Measurements from ENCODE around the gene C1orf74. TPM values are rescaled to one million over a fixed set of nuclear protein-coding genes. Genes with fewer than 3 reads are reported as not detected.

C1orf74 gene
- total and polyA plus RNA-seq, 4 donors, result 2.0 to 3.6 (median 2.5) TPM

- no peak for DNase-seq (ENCODE audit: low read depth in 4 of 6, low spot score in 6 of 6)
- Histone ChIP-seq H3K27me3 (ENCODE audit: control insufficient read depth, insufficient read depth, low read length) (no peaks in the 10 kb centered on the region), H3K4me1 (ENCODE audit: control insufficient read depth, insufficient read depth, low read length) (no peaks in the 10 kb centered on the region), H3K9me3 (ENCODE audit: control insufficient read depth, insufficient read depth, low read length) (no peaks in the 10 kb centered on the region), H3K4me3 (ENCODE audit: low read depth, low read length) (no peak overlapping the region), H3K36me3 (ENCODE audit: control insufficient read depth, insufficient read depth, low read length) (peaks cover 3% of the 10 kb centered on the region), H3K27ac (ENCODE audit: low read depth, low read length) (no peak overlapping the region)
- 90% methylated on average over 2 of the region's 2 CpGs for WGBS (ENCODE audit: insufficient coverage)
These were observed 8.7 kb downstream of the C1orf74 start for GRCh38 chr1:209775678-209776077.

- Histone ChIP-seq H3K36me3 (ENCODE audit: control insufficient read depth, insufficient read depth, low read length) (no peaks in the 10 kb centered on the region), H3K27me3 (ENCODE audit: control insufficient read depth, insufficient read depth, low read length) (no peaks in the 10 kb centered on the region), H3K9me3 (ENCODE audit: control insufficient read depth, insufficient read depth, low read length) (no peaks in the 10 kb centered on the region), H3K4me3 (ENCODE audit: low read depth, low read length) (no peak overlapping the region), H3K27ac (ENCODE audit: low read depth, low read length) (no peak overlapping the region), H3K4me1 (ENCODE audit: control insufficient read depth, insufficient read depth, low read length) (no peaks in the 10 kb centered on the region)
- whole genome bisulfite sequencing (ENCODE audit: insufficient coverage), result 92% methylated on average over 1 of the region's 1 CpG
- no peak for DNase-seq (ENCODE audit: low read depth in 4 of 6, low spot score in 6 of 6)
These were observed 9.8 kb downstream of the C1orf74 start for GRCh38 chr1:209774592-209774991.

- WGBS (ENCODE audit: insufficient coverage), result 73% methylated on average over 6 of the region's 6 CpGs
- Histone ChIP-seq H3K27me3 (ENCODE audit: control insufficient read depth, insufficient read depth, low read length) (no peaks in the 10 kb centered on the region), H3K9me3 (ENCODE audit: control insufficient read depth, insufficient read depth, low read length) (no peaks in the 10 kb centered on the region), H3K4me3 (ENCODE audit: low read depth, low read length) (no peak overlapping the region), H3K27ac (ENCODE audit: low read depth, low read length) (no peak overlapping the region), H3K36me3 (ENCODE audit: control insufficient read depth, insufficient read depth, low read length) (no peaks in the 10 kb centered on the region), H3K4me1 (ENCODE audit: control insufficient read depth, insufficient read depth, low read length) (no peaks in the 10 kb centered on the region)
- peak in 1 of 6 donors; percentile 60 for DNase-seq (ENCODE audit: low read depth in 4 of 6, low spot score in 6 of 6)
These were observed 12.2 kb downstream of the C1orf74 start for GRCh38 chr1:209772126-209772525.

GRCh38 chr1:209770636-209771415 is 13.5 kb downstream of the C1orf74 start:
- no peaks in the 10 kb centered on the region for H3K9me3 ChIP-seq (ENCODE audit: control insufficient read depth, insufficient read depth, low read length)
- H3K4me1 ChIP-seq (ENCODE audit: control insufficient read depth, insufficient read depth, low read length), result no peaks in the 10 kb centered on the region
- no peaks in the 10 kb centered on the region for H3K27me3 ChIP-seq (ENCODE audit: control insufficient read depth, insufficient read depth, low read length)
- no peak overlapping the region for H3K27ac ChIP-seq (ENCODE audit: low read depth, low read length)
- H3K36me3 ChIP-seq (ENCODE audit: control insufficient read depth, insufficient read depth, low read length), result no peaks in the 10 kb centered on the region
- no peak overlapping the region for H3K4me3 ChIP-seq (ENCODE audit: low read depth, low read length)
- DNase-seq (ENCODE audit: low read depth in 4 of 6, low spot score in 6 of 6), result no peak
- 92% methylated on average over 17 of the region's 17 CpGs for WGBS (ENCODE audit: insufficient coverage)

- H3K9me3 ChIP-seq (ENCODE audit: control insufficient read depth, insufficient read depth, low read length), result no peaks in the 10 kb centered on the region
These were observed 14.4 kb downstream of the C1orf74 start for GRCh38 chr1:209769971-209770370.

GRCh38 chr1:209769171-209769904 is 15.0 kb downstream of the C1orf74 start:
- Histone ChIP-seq H3K4me1 (ENCODE audit: control insufficient read depth, insufficient read depth, low read length) (no peaks in the 10 kb centered on the region), H3K9me3 (ENCODE audit: control insufficient read depth, insufficient read depth, low read length) (no peaks in the 10 kb centered on the region), H3K27ac (ENCODE audit: low read depth, low read length) (peak overlapping the region; percentile 33), H3K4me3 (ENCODE audit: low read depth, low read length) (no peak overlapping the region), H3K36me3 (ENCODE audit: control insufficient read depth, insufficient read depth, low read length) (no peaks in the 10 kb centered on the region), H3K27me3 (ENCODE audit: control insufficient read depth, insufficient read depth, low read length) (no peaks in the 10 kb centered on the region)
- 66% methylated on average over 7 of the region's 13 CpGs for WGBS (ENCODE audit: insufficient coverage)
- peak in 1 of 6 donors; percentile 69 for DNase-seq (ENCODE audit: low read depth in 4 of 6, low spot score in 6 of 6)

More at GRCh38 chr1:209769971-209770370, 14.4 kb downstream of the C1orf74 start:
- H3K27ac ChIP-seq (ENCODE audit: low read depth, low read length), result peak overlapping the region; percentile 30
- WGBS (ENCODE audit: insufficient coverage), result 100% methylated on average over 3 of the region's 7 CpGs
- no peaks in the 10 kb centered on the region for H3K36me3 ChIP-seq (ENCODE audit: control insufficient read depth, insufficient read depth, low read length)
- H3K4me1 ChIP-seq (ENCODE audit: control insufficient read depth, insufficient read depth, low read length), result no peaks in the 10 kb centered on the region
- H3K4me3 ChIP-seq (ENCODE audit: low read depth, low read length), result no peak overlapping the region
- H3K27me3 ChIP-seq (ENCODE audit: control insufficient read depth, insufficient read depth, low read length), result no peaks in the 10 kb centered on the region
- no peak for DNase-seq (ENCODE audit: low read depth in 4 of 6, low spot score in 6 of 6)

GRCh38 chr1:209768354-209768774 is 16.0 kb downstream of the C1orf74 start:
- 84% methylated on average over 9 of the region's 9 CpGs for WGBS (ENCODE audit: insufficient coverage)
- Histone ChIP-seq H3K4me3 (ENCODE audit: low read depth, low read length) (no peak overlapping the region), H3K4me1 (ENCODE audit: control insufficient read depth, insufficient read depth, low read length) (no peaks in the 10 kb centered on the region), H3K27me3 (ENCODE audit: control insufficient read depth, insufficient read depth, low read length) (no peaks in the 10 kb centered on the region), H3K36me3 (ENCODE audit: control insufficient read depth, insufficient read depth, low read length) (no peaks in the 10 kb centered on the region), H3K27ac (ENCODE audit: low read depth, low read length) (peak overlapping the region; percentile 33), H3K9me3 (ENCODE audit: control insufficient read depth, insufficient read depth, low read length) (no peaks in the 10 kb centered on the region)
- DNase-seq (ENCODE audit: low read depth in 4 of 6, low spot score in 6 of 6), result no peak

GRCh38 chr1:209767706-209768105 is 16.7 kb downstream of the C1orf74 start:
- Histone ChIP-seq H3K27me3 (ENCODE audit: control insufficient read depth, insufficient read depth, low read length) (no peaks in the 10 kb centered on the region), H3K4me3 (ENCODE audit: low read depth, low read length) (no peak overlapping the region)
- DNase-seq (ENCODE audit: low read depth in 4 of 6, low spot score in 6 of 6), result no peak

GRCh38 chr1:209767096-209767495 is 17.3 kb downstream of the C1orf74 start:
- H3K9me3 ChIP-seq (ENCODE audit: control insufficient read depth, insufficient read depth, low read length), result no peaks in the 10 kb centered on the region
- no peaks in the 10 kb centered on the region for H3K27me3 ChIP-seq (ENCODE audit: control insufficient read depth, insufficient read depth, low read length)
- H3K4me1 ChIP-seq (ENCODE audit: control insufficient read depth, insufficient read depth, low read length), result no peaks in the 10 kb centered on the region
- H3K27ac ChIP-seq (ENCODE audit: low read depth, low read length), result no peak overlapping the region
- H3K4me3 ChIP-seq (ENCODE audit: low read depth, low read length), result no peak overlapping the region
- DNase-seq (ENCODE audit: low read depth in 4 of 6, low spot score in 6 of 6), result no peak
- no peaks in the 10 kb centered on the region for H3K36me3 ChIP-seq (ENCODE audit: control insufficient read depth, insufficient read depth, low read length)

More at GRCh38 chr1:209767706-209768105, 16.7 kb downstream of the C1orf74 start:
- H3K36me3 ChIP-seq (ENCODE audit: control insufficient read depth, insufficient read depth, low read length), result no peaks in the 10 kb centered on the region
- H3K4me1 ChIP-seq (ENCODE audit: control insufficient read depth, insufficient read depth, low read length), result no peaks in the 10 kb centered on the region
- H3K9me3 ChIP-seq (ENCODE audit: control insufficient read depth, insufficient read depth, low read length), result no peaks in the 10 kb centered on the region
- H3K27ac ChIP-seq (ENCODE audit: low read depth, low read length), result no peak overlapping the region

- H3K36me3 ChIP-seq (ENCODE audit: control insufficient read depth, insufficient read depth, low read length), result no peaks in the 10 kb centered on the region
- H3K27ac ChIP-seq (ENCODE audit: low read depth, low read length), result no peak overlapping the region
- DNase-seq (ENCODE audit: low read depth in 4 of 6, low spot score in 6 of 6), result no peak
- H3K4me3 ChIP-seq (ENCODE audit: low read depth, low read length), result no peak overlapping the region
- no peaks in the 10 kb centered on the region for H3K4me1 ChIP-seq (ENCODE audit: control insufficient read depth, insufficient read depth, low read length)
- WGBS (ENCODE audit: insufficient coverage), result 85% methylated on average over 2 of the region's 2 CpGs
- no peaks in the 10 kb centered on the region for H3K9me3 ChIP-seq (ENCODE audit: control insufficient read depth, insufficient read depth, low read length)
- no peaks in the 10 kb centered on the region for H3K27me3 ChIP-seq (ENCODE audit: control insufficient read depth, insufficient read depth, low read length)
These were observed 18.3 kb downstream of the C1orf74 start for GRCh38 chr1:209766051-209766450.
